Putamen (tissue), 1 donor: ENCODE data around the gene CD2AP.
"Not testable (repeated sequence)": the region's sequence is repeated elsewhere in the genome, so short reads cannot be mapped to it uniquely, and the experiment has no call there.

Experiments
- DNase-seq: peaks from one replicate; pipeline ENCODE4 v3.0.0-alpha.2; 2016; ENCODE audit warnings: low spot score

The CD2AP gene

GRCh38 chr6:47566602-47567001 lies 89.0 kb downstream of the CD2AP start:
- not testable (repeated sequence) for DNase-seq

GRCh38 chr6:47567586-47567985 lies 90.0 kb downstream of the CD2AP start:
- DNase-seq = no peak

- DNase-seq = no peak
Measured at GRCh38 chr6:47571488-47571887, 93.9 kb downstream of the CD2AP start.

- no peak for DNase-seq
Measured at GRCh38 chr6:47573109-47573508, 95.5 kb downstream of the CD2AP start.

- DNase-seq = no peak
Measured at GRCh38 chr6:47574789-47575188, 97.2 kb downstream of the CD2AP start.

GRCh38 chr6:47579040-47579439 lies 101.5 kb downstream of the CD2AP start:
- DNase-seq = no peak

GRCh38 chr6:47581591-47581990 lies 104.0 kb downstream of the CD2AP start:
- no peak for DNase-seq

- DNase-seq = no peak
Measured at GRCh38 chr6:47587493-47587892, 109.9 kb downstream of the CD2AP start.

GRCh38 chr6:47592131-47592840 lies 114.7 kb downstream of the CD2AP start:
- no peak for DNase-seq

- DNase-seq = no peak
Measured at GRCh38 chr6:47593979-47594378, 116.4 kb downstream of the CD2AP start.

GRCh38 chr6:47595785-47596184 lies 118.2 kb downstream of the CD2AP start:
- no peak for DNase-seq

- DNase-seq = no peak
Measured at GRCh38 chr6:47598367-47598766, 120.8 kb downstream of the CD2AP start.

- no peak for DNase-seq
Measured at GRCh38 chr6:47599512-47599911, 121.9 kb downstream of the CD2AP start.

- no peak for DNase-seq
Measured at GRCh38 chr6:47603227-47603626, 125.6 kb downstream of the CD2AP start.

- no peak for DNase-seq
Measured at GRCh38 chr6:47603995-47604394, 126.4 kb downstream of the CD2AP start.

GRCh38 chr6:47621838-47622449 lies 144.4 kb downstream of the CD2AP start:
- DNase-seq = no peak

- DNase-seq = no peak
Measured at GRCh38 chr6:47626782-47627181, 149.2 kb downstream of the CD2AP start.

- DNase-seq = no peak
Measured at GRCh38 chr6:47628448-47629272, 151.1 kb downstream of the CD2AP start.

- no peak for DNase-seq
Measured at GRCh38 chr6:47629954-47630353, 152.4 kb downstream of the CD2AP start.

GRCh38 chr6:47630587-47630986 lies 153.0 kb downstream of the CD2AP start:
- no peak for DNase-seq

GRCh38 chr6:47631269-47631772 lies 153.7 kb downstream of the CD2AP start:
- peak; percentile 16 for DNase-seq

- no peak for DNase-seq
Measured at GRCh38 chr6:47631797-47632196, 154.2 kb downstream of the CD2AP start.

- no peak for DNase-seq
Measured at GRCh38 chr6:47633141-47633540, 155.6 kb downstream of the CD2AP start.
